GDM1 (cell line): Measurements from ENCODE around the gene LIFR.
A peak's percentile ranks its signal among the peaks of the same experiment; 100 is the strongest.

Source experiments
- DNase-seq: peaks from one replicate; lab custom pipeline; 2025; lab: John Stamatoyannopoulos, UW

LIFR gene

GRCh38 chr5:38465702-38466423 lies 90.6 kb downstream of the LIFR start:
- DNase-seq: no peak

GRCh38 chr5:38465061-38465460 lies 91.4 kb downstream of the LIFR start:
- DNase-seq: no peak

- DNase-seq: no peak
Measured at GRCh38 chr5:38463634-38464521, 92.6 kb downstream of the LIFR start.

- no peak for DNase-seq
Measured at GRCh38 chr5:38462976-38463633, 93.3 kb downstream of the LIFR start.

- no peak for DNase-seq
Measured at GRCh38 chr5:38458174-38458573, 98.3 kb downstream of the LIFR start.

- no peak for DNase-seq
Measured at GRCh38 chr5:38456657-38457399, 99.6 kb downstream of the LIFR start.

- DNase-seq: no peak
Measured at GRCh38 chr5:38455796-38456330, 100.6 kb downstream of the LIFR start.

- no peak for DNase-seq
Measured at GRCh38 chr5:38453921-38454320, 102.5 kb downstream of the LIFR start.

GRCh38 chr5:38453506-38453905 lies 102.9 kb downstream of the LIFR start:
- peak; percentile 80 for DNase-seq

GRCh38 chr5:38452201-38452600 lies 104.2 kb downstream of the LIFR start:
- no peak for DNase-seq

- DNase-seq: no peak
Measured at GRCh38 chr5:38451074-38451725, 105.2 kb downstream of the LIFR start.

GRCh38 chr5:38450627-38451026 lies 105.8 kb downstream of the LIFR start:
- no peak for DNase-seq

- no peak for DNase-seq
Measured at GRCh38 chr5:38448568-38449350, 107.7 kb downstream of the LIFR start.

GRCh38 chr5:38447786-38448185 lies 108.7 kb downstream of the LIFR start:
- no peak for DNase-seq

GRCh38 chr5:38447056-38447455 lies 109.4 kb downstream of the LIFR start:
- DNase-seq: no peak

- DNase-seq: no peak
Measured at GRCh38 chr5:38446029-38446522, 110.4 kb downstream of the LIFR start.

GRCh38 chr5:38445374-38446028 lies 110.9 kb downstream of the LIFR start:
- no peak for DNase-seq

- no peak for DNase-seq
Measured at GRCh38 chr5:38443390-38443789, 113.1 kb downstream of the LIFR start.

- DNase-seq: no peak
Measured at GRCh38 chr5:38442247-38442573, 114.2 kb downstream of the LIFR start.
